ENCODE results near the gene C14orf119.

Gene C14orf119

GRCh38 chr14:23145794-23146350, 50.6 kb downstream of the C14orf119 start:
- in situ Hi-C loops (cut with HindIII; ENCODE audit: low sequenced_read_pairs): no loop called here

GRCh38 chr14:23146351-23146910, 51.1 kb downstream of the C14orf119 start:
- in situ Hi-C loops (cut with HindIII; ENCODE audit: low sequenced_read_pairs): no loop called here

DNA sequence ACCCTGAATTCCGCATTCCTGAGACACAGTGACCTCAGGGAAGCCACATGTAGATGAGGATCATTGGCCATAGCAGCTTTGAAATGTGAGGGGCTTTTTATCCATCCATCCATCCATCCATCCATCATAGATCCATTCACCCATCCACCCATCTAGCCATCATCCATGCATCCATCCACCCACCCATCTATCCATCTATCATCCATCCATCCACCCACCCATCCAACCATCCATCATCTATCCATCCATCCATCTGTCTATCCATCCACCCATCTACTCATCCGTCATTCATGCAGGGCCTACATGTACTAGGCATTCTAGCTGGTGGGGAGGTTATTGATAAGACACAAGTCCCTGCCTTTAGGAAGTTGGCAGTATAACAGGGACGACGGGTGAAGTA, 51.7 kb downstream of the C14orf119 start:
- in situ Hi-C loops (cut with HindIII; ENCODE audit: low sequenced_read_pairs): no loop called here

DNA sequence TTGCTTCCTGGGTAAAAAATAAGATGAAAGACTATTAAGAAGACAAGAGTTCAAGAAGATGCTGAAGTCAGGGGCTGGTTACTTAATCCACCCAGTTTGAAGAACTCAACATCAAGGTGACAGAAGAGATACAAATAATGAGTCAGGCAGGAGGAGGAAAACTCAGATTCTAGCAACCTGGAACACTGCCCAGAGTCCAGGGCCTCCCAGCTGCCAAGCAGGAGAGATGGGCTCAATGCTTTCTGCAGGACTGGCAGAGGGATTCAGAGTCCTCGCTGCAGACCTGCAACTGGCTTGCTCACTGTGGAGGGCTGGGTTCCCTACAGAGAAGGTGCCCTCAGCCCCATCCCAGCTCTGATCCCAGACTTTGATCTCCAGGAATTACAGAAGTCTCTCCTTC, 52.4 kb downstream of the C14orf119 start:
- in situ Hi-C loops (cut with HindIII; ENCODE audit: low sequenced_read_pairs): no loop called here

GRCh38 chr14:23148591-23149249, 53.4 kb downstream of the C14orf119 start:
- in situ Hi-C loops (cut with HindIII; ENCODE audit: low sequenced_read_pairs): no loop called here

DNA sequence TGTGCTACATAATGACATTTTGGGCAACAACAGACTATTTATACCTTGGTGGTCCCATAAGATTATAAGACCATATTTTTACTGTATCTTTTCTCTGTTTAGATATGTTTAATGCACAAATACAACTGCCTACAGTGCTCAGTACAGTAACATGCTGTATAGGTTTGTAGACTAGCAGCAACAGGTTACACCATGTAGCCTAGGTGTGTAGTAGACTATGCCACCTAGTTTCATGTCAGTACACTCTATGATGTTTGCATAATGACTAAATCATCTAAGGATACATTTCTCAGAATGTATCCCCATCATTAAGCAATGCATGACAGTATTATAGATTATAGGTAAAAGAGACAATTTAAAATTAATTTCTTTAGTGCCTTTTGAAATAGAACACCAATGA, 54.4 kb downstream of the C14orf119 start:
- in situ Hi-C loops (cut with HindIII; ENCODE audit: low sequenced_read_pairs): no loop called here

Measured in endothelial cell of hepatic sinusoid (primary cell).